ENCODE measurements around the gene TRPC4AP. TPM values are rescaled to one million over a fixed set of nuclear protein-coding genes. Genes with fewer than 3 reads are reported as not detected.

TRPC4AP gene
- polyA plus RNA-seq, 4 donors: 68.6 to 73.6 (median 69.3) TPM

DNA sequence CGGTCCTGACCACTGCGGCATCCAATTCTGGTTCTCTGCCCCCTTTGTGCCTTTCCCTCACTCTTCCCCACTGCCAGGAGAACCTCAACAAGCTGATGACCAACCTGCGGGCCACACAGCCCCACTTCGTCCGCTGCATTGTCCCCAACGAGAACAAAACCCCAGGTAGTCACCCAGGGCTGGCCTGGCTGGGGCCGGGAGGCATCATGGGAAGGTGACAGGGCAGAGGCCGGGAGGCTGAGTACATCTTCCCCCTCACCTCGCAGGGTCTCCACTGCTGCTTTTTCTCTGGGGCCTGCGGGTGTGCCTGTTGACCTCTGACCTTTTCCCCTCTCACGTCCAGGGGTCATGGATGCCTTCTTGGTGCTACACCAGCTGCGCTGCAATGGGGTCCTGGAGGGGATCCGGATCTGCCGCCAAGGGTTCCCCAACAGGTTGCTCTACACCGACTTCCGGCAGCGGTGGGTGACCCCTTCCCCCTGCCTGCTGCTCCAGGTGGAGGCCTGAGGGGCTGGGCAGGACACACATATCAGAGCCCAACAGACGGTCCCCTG, 101.9 kb downstream of the TRPC4AP start:
- no peak for DNase-seq (ENCODE audit: low read depth in 4 of 4, low spot score in 3 of 4)

DNA sequence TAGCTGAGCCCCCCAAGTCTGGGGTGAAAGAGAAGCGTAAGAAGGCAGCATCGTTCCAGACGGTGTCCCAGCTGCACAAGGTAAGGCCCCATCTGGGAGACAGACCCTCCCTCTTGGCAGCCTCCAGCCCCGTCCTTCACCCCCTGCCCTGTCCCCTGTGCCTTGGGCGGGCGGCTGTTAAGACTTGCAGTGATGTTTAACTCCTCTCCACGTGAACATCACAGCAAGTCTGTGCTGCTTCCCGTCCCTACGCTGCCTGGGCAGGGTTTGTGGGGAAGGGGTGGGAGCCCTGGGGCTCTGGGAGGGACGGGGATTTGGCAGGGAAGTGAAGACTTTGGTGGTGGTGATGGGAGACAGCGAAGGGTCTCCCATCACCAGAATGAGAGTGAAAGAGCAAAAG, 102.4 kb downstream of the TRPC4AP start:
- no peak for DNase-seq (ENCODE audit: low read depth in 4 of 4, low spot score in 3 of 4)

DNA sequence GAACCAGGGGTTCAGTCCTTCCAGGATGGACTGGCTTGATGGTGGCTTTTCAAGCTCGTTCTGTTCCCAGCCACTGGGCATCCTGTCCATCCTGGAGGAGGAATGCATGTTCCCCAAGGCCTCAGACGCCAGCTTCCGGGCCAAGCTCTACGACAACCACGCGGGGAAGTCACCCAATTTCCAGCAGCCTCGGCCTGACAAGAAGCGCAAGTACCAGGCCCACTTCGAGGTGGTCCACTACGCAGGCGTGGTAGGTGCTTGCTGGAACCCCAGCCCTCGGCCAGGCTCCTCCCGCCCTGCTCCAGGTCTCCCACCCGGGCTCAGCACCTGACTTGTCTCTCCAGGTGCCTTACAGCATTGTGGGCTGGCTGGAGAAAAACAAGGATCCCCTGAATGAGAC, 102.9 kb downstream of the TRPC4AP start:
- DNase-seq (ENCODE audit: low read depth in 4 of 4, low spot score in 3 of 4): no peak

DNA sequence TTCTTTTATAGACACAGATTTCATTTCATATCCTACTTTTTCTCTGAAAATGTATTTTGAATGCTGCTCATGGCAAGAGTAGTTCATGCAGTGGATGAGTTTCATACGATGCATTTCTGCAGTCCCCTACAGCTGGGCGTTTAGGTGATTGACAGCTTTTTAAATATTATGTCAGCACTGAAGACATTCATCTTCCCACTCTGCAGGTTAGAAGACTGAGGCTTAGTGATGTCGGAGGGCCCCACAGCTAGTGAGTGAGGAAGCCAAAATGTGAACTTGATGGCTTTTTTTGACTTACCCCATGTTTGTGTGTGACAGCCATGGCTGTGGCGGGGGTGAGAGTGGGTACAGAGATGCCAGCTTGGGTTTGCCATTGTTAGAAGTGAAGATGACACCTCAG, 103.5 kb downstream of the TRPC4AP start:
- DNase-seq (ENCODE audit: low read depth in 4 of 4, low spot score in 3 of 4): no peak

DNA sequence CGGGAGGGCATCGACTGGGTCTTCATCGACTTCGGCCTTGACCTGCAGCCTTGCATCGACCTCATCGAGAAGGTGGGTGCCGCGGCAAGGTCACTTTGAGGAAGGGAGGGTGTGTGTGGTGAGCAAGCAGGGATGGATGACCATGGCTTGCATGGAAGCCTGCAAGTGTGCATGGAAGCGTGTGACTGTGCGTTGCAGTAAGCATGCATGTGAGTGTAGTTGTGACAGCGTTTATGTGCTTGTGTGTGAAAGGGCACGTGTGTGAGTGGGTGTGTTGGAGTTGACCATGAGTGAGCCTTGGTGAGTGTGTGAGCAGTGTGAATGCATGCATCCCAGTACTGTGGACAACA, 104.4 kb downstream of the TRPC4AP start:
- no peak for DNase-seq (ENCODE audit: low read depth in 4 of 4, low spot score in 3 of 4)

DNA sequence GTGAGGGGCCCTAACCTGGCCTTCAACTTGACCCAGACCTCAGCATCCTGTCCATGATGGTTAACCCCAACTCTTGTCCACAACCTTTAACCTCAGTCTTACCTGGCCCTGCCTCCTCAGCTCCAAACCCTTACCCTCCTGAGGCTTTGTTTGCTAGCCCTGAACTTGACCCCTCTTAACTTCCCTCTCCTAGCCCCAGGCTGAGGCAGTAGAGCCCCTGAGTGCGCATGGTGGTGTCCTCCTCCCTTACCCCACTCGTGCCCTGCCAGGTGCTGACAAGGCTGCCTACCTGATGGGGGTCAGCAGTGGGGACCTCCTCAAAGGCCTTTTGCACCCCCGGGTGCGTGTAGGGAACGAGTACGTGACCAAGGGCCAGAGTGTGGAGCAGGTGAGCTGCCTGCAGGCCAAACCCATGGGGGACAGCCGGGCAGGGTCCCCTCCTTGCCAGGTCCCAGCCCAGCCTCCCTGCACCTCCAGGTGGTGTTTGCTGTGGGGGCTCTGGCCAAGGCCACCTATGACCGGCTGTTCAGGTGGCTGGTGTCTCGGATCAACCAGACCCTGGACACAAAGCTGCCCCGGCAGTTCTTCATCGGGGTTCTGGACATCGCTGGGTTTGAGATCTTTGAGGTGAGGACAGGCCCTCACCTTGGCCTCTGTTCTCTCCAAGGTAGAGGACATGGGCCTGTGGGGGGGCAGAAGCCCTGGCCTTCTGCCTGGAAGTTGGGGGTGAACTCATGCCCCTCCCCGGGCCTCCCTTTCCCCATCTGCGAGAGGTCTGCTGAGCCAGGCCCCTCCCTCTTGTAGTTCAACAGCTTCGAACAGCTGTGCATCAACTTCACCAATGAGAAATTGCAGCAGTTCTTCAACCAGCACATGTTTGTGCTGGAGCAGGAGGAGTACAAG, 105.1 kb downstream of the TRPC4AP start:
- DNase-seq (ENCODE audit: low read depth in 4 of 4, low spot score in 3 of 4): peak in 1 of 4 donors; percentile 8

DNA sequence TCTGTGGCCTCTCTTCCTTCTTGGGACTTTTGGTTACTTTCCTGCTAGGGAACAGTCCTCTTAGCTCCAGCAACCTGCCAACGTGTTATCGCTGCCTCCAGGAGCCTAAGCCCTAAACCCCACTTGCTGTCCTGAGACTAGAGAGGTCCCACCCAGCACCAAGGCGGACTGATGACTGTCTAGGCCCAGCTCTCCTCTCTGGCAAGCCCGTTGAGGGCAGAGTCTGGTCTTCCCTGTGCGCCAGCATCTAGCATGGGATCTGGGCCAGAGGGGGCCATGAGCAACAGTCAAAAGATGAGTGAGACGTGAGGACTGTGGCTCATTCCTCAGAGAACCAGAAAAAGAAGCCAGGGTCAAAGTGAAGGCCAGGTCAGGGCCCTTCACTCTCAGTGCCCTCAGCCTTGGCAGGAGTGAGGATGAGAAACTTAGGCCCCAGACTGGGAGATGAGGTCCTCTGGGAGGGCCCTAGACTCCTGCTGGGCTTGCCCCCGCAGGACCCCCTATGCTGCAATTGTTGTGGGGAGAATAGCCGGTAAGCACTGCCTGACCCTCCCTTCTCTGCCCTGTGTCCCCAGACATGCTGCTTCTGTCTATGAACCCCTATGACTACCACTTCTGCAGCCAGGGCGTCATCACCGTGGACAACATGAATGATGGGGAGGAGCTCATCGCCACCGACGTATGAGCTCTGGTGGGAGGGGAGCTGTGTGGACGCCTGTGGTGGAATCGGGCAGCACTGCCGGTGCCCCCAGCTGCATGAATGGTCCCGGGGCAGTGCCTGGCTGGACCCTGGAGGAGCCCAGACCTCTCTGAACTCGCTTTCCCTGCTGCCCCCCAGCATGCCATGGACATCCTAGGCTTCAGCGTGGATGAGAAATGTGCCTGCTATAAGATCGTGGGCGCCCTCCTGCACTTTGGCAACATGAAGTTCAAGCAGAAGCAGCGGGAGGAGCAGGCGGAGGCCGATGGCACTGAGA, 106.0 kb downstream of the TRPC4AP start:
- no peak for DNase-seq (ENCODE audit: low read depth in 4 of 4, low spot score in 3 of 4)

DNA sequence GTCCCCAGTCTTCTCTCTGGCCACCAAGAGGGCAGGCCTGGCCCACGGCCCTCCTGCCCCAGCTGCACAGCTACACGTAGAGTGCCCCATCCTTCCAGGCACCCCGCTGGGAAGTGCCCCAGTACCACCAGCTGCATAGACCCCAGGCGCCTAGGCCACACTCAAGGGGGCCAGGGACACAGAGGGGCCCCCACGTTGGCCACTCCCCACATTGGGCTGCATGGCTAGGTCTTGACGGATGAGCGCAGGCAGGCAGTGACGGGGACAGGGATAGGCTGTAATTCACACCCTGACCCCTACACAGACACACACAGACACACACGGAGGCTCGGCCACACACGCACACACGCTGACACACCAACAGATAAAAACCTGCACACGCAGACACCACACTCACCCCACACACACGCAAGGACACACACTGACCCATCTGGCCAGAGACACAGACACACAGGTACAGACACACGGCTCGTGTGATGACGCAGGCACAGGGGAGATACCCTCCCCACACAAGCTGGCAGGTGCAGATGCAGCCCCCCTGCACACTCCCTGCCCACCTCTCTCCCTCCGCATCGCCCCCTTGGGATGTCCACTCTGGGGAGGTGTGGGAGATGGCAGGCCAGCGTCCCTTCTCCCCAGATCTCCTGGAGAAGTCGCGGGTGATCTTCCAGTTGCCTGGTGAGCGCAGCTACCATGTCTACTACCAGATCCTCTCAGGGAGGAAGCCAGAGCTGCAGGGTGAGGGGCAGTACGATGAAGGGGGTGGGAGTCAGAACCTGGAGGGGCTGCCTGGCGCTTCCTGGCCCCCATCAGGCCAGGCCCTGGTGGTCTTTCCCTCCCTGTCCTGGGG, 106.9 kb downstream of the TRPC4AP start:
- DNase-seq (ENCODE audit: low read depth in 4 of 4, low spot score in 3 of 4): no peak

DNA sequence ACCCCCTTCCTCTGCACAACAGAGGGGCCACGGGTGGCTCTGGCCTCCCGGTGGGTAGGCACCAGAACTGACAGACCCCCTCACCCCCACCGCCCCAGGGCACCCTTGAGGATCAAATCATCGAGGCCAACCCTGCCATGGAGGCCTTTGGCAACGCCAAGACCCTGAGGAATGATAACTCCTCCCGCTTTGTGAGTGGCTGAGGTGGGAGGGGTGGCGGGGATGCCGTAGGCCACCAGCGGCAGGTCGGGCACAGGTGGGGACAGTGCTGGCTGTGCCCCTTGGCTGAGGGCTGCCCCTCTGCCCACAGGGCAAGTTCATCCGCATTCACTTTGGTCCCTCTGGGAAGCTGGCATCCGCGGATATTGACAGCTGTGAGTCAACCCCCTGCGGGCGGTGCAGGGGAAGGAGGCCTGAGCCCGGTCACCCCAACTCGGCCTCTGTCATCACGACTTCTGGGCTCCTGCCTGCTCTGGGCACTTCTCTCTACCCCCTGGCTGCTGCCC, 107.8 kb downstream of the TRPC4AP start:
- DNase-seq (ENCODE audit: low read depth in 4 of 4, low spot score in 3 of 4): no peak

DNA sequence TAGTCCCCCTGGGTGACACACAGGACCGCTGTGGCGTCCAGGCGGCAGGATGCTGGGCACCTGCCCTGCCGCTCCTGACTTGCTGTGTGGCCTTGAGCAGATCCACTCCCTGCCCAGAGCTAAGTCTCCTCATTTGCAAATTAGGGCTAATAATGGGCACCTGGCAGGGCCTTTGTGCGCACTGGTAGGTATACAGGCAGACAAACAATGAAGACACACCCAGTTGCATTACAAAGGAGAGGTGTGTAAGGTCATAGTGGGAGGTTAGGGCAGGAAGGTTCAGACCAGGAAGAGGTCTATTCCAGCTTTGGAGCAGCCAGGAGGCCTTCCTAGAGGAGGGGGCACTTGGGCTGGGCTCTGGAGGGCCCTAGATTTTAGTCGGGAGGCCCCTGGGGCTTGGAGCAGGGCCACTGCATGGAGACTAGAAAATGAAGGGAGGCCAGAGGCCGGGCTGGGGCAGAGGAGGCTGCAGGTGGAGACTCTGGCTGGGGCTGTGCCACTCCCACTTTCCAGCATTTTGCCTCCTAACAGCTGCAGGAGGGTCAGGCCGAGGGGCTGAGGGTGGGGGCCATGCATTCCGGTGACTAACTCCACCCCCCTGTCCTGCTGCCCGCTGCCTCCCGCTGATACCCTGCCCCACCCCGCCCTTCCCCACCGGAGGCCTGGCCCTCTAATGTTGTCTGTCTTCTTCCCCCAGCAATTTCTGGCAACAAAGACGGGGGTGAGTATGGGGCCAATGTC, 108.4 kb downstream of the TRPC4AP start:
- no peak for DNase-seq (ENCODE audit: low read depth in 4 of 4, low spot score in 3 of 4)

DNA sequence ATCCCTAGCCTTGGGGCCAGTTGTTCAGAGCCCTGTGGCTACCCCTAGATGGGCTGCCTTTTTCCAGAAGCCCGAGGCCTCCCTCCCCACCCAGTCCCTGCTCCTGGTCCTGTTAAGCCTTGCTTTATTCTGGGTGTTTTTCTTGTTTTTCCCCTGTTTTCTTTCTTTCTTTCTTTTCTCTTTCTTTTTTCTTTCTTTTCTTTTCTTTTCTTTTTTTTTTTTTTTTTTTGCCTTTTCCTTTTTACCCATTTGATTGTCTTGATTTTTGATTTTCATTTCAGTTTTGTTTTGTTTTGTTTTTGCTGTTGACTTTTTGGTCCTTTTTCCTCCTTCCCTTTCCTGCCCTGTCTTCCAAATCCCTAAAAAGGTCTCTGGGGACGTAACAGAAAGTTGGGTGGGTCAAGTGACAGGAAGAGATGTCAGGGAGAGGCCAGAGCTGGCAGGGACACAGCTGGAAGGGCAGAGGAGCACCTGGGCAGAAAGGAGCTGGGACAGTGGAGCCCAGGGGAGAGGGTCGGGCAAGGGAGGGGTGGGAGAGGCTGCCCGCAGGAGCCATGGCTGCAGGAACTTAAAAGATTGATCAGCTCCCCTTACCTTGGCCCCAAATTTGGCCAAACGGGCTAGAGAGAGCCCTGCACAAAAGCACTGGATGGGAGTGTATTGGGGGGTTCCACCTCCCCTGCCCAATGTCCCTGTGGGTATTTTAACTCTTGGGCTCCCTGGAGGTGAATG, 109.4 kb downstream of the TRPC4AP start:
- no peak for DNase-seq (ENCODE audit: low read depth in 4 of 4, low spot score in 3 of 4)

DNA sequence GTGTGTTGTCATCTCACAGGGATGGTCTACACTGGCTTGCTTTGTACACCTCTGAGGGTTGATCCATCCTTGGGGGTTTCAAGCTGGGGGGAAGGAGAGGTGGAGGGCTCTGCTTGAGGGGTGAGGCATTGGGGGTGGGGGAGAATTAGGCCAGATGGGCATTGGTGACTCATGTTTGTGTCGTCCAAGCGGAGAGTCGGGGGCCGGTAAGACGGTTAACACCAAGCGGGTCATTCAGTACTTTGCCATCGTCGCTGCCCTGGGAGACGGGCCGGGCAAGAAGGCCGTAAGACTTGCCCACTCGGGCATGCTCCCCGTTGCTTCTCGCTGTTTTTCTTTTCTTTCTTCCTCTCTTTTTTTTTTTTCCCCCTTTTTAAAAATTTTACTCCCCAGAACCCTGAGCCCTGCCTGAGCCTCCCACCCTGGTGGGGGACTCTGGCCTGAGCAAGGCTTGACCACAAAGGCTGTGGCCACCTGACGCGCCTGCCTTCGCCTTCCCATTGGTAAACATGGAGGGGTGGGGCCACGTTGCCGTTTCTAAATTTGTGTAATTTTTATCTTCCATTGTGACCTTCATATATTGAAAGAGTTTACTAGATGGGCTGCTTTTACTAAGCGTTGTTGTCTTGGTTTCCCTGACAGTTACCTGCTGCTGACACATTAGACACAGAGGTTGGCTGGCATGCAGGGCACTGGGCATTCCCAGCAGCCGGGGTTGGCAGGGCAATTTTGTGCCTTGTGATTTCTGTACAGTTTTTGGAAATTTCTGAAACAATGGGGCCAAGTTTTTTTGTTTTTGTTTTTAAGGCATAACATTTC, 110.1 kb downstream of the TRPC4AP start:
- no peak for DNase-seq (ENCODE audit: low read depth in 4 of 4, low spot score in 3 of 4)

DNA sequence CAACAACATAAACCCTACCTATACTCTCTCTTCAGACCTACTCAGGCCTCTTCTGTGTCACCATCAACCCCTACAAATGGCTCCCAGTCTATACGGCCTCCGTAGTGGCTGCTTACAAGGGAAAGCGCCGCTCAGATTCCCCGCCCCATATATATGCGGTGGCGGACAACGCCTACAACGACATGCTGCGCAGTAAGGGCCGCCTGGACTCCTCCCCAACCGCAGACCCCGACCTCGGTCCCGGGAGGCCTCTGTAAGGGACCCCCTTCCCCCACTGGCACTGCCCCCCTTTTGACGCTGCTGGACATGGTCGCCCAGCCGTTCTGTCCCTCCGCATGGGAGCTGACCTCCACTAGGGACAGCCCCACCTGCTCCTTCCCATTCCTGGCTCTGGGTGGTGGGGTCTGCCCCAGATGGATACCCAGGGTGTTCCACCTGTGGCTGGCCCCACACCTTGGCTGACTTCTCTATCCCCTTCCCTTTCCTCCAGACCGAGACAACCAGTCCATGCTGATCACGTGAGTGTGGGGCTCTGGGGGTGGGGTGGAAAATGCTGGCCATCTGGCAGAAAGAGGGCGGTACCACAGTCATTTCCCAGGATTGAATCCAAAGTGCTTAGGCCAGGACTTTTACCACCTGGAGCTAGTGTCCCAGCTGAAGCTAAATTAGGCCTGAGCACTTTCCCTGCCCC, 111.9 kb downstream of the TRPC4AP start:
- DNase-seq (ENCODE audit: low read depth in 4 of 4, low spot score in 3 of 4): no peak

DNA sequence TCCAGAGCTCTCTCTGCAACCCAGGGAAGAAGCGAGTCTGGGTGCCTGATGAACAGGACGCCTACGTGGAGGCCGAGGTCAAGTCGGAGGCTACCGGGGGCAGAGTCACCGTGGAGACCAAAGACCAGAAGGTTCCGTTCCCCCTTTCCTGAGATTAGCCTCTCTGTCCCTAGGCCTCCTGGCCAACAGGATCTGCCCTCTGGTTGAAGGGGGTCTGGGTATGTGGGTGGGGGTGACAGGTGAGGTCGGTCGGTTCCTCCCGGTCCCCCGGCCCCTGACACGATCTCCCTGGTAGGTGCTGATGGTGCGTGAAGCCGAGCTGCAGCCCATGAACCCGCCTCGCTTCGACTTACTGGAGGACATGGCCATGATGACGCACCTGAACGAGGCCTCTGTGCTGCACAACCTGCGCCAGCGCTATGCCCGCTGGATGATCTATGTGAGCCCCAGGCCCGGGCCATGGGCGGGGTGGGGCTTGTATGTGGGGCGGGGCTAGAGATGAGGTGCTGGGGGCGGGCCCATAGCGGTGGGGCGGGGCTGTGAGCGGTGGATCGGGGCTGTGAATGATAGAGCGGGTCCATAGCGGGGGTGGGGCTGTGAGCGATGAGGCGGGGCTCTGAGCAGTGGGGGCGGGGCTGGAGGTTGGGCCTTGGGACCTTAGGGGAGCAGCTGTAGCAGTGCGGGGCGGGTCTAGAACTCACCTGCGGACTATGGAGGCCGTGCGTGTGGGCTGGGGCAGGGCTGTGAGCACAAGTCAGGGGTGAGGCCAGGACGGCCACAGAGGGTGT, 113.0 kb downstream of the TRPC4AP start:
- no peak for DNase-seq (ENCODE audit: low read depth in 4 of 4, low spot score in 3 of 4)

DNA sequence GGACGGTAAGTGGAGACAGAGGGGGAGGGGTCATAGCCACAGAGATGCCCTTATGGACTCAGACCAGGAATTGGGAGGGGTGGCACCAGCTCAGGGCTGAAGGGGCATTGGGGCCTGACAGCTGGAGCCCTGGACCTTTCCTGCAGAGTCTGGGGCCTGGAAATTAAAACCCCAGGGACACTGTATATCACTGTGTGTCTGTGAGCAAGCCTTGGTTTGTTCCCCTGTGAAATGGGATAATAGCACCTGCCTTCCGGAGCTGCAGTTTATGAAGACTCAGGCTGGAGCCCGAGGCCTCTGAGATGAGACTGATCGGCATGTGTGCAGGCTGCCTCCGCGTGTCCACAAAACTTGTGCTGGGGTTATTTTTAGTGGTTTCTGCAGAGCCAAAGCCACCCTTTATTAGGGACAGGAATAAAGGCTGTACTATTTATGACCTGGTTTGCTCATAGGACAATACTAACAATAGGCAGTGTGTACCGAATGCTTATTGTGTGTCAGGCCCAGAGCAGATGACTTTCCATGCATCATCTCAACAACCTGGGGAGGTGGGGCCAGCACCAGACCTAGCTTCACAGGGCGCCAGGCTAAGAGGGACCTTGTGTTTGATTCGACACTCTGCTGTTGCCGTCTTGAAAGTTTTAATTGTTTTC, 114.4 kb downstream of the TRPC4AP start:
- DNase-seq (ENCODE audit: low read depth in 4 of 4, low spot score in 3 of 4): no peak

Data from right renal pelvis (tissue), 4 donors.